Neutrophil (primary cell): ENCODE data around the gene TMEM175.

Experiments
- H3K27ac ChIP-seq: fragments of 200-600 bp; sonication (generic); 2 replicates; pipeline ENCODE4 v1.5.1; 2016; ENCODE audit warnings: mild to moderate bottlenecking, moderate library complexity
- H3K27me3 ChIP-seq: fragments of 200-600 bp; sonication (generic); 2 replicates; pipeline ENCODE4 v1.6.0; 2016; ENCODE audit warnings: mild to moderate bottlenecking
- H3K36me3 ChIP-seq: fragments of 200-600 bp; sonication (generic); 2 replicates; pipeline ENCODE4 v1.5.1; 2017
- H3K4me1 ChIP-seq, 2 experiments: fragments of 200-600 bp in 1 of 2; sonication (generic) in 1 of 2; 1 replicate in 1 of 2; 2 replicates in 1 of 2; pipeline versions ENCODE4 v1.5.1 to v1.6.1; 2013 to 2016; ENCODE audit warnings: low read depth in 1 of 2, low read length in 1 of 2, mild to moderate bottlenecking in 1 of 2, moderate library complexity in 1 of 2; ENCODE audit not compliant: control insufficient read depth in 1 of 2, insufficient read depth in 1 of 2
- H3K4me3 ChIP-seq, 2 experiments: fragments of 200-600 bp in 1 of 2; sonication (generic) in 1 of 2; 1 replicate in 1 of 2; 2 replicates in 1 of 2; pipeline ENCODE4 v1.5.1; 2013 to 2016; ENCODE audit warnings: low read depth in 1 of 2, low read length in 1 of 2, mild to moderate bottlenecking in 1 of 2, moderate library complexity in 1 of 2
- H3K9me3 ChIP-seq: fragments of 200-600 bp; sonication (generic); 2 replicates; pipeline ENCODE4 v1.5.1; 2016
- TF ChIP-seq, protein P1 (sequence below): fragments of 200-600 bp; sonication (generic); IDR thresholded peaks from 2 replicates; pipeline ENCODE4 v1.5.1; 2016; ENCODE audit warnings: antibody characterized with exemption

TMEM175 gene

GRCh38 chr4:970046-970745, 37.9 kb downstream of the TMEM175 start:
- H3K36me3 ChIP-seq = peaks cover 25% of the 10 kb centered on the region
- TF ChIP-seq, protein P1, sequence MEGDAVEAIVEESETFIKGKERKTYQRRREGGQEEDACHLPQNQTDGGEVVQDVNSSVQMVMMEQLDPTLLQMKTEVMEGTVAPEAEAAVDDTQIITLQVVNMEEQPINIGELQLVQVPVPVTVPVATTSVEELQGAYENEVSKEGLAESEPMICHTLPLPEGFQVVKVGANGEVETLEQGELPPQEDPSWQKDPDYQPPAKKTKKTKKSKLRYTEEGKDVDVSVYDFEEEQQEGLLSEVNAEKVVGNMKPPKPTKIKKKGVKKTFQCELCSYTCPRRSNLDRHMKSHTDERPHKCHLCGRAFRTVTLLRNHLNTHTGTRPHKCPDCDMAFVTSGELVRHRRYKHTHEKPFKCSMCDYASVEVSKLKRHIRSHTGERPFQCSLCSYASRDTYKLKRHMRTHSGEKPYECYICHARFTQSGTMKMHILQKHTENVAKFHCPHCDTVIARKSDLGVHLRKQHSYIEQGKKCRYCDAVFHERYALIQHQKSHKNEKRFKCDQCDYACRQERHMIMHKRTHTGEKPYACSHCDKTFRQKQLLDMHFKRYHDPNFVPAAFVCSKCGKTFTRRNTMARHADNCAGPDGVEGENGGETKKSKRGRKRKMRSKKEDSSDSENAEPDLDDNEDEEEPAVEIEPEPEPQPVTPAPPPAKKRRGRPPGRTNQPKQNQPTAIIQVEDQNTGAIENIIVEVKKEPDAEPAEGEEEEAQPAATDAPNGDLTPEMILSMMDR = no peak
- no peak overlapping the region for H3K27ac ChIP-seq
- no peak overlapping the region for H3K4me3 ChIP-seq
- H3K9me3 ChIP-seq = no peaks in the 10 kb centered on the region
- H3K4me1 ChIP-seq = peaks cover 8 to 17% of the 10 kb centered on the region in 2 experiments
- H3K27me3 ChIP-seq = peaks cover 74% of the 10 kb centered on the region

DNA sequence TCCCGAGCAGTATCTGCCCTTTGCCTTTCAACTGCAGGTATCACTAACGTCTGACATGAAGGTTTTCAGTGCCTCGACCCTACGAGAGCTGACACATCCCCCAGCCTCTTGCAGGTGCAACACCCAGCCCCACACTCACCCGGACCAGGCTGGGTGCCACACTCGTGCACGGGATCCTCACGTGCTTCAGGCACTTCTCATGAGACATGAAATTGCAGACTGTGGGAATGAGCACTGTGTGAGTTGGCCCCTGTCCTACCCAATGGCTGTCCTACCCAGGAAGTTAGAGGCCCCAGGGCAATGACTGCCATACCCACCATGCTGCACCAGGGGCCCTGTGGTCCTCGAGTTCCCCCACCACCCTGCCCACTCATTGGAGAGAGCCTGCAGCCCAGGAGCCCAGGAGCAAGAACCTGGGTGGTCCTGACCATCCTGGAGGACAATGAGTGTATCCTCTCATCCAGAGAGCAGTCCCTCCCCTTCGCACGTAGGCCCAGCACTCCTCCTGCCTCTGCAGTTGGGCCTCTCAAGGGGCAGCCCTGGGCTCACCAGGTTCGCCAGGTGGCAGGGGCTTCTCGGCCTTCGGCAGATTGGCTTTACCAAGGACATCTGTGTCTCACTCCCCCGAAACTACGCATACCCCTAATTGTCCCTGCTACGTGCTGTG, 38.7 kb downstream of the TMEM175 start:
- H3K4me3 ChIP-seq = no peak overlapping the region
- H3K4me1 ChIP-seq = peaks cover 8 to 17% of the 10 kb centered on the region in 2 experiments
- H3K36me3 ChIP-seq = peaks cover 18% of the 10 kb centered on the region

DNA sequence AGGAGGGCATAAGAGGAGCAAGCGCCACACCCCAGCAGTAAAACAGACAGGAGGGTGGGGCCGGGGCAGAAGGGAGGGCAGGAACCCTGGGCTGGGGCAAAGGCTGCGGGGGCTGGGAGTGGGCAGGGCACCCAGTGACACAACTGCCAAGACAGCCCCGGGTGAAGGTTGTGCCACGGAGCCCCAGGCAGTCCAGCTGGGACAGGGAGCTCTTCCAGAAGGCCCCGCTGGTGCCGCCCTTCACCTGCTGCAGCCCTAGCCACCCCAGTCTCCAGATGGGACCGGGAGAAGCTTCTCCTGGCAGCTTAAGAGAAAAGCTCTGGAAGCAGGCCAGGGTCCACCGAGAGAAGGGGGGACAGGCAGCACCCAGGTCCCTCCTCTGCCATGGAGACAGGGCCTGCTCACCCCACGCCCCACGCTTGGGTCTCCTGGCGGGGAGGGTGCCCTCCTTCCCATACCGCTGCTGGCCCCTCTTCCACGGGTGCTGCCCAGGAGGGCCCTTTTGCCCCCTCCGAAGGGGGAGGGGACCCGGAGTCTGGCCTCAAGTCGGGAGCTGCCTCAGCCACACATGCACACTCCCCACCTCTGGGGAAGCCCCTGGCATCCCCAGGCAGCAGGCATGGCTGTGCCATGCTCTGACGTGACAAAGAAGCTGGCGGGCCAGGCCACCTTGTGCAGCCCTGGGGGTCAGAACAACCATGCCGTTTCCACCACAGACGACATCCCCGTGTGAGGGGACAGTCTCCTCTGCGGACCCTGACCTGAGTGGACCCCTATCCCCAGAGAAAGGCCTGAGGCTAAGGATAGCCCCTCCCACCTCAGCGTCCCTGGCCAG, 39.6 kb downstream of the TMEM175 start:
- Histone ChIP-seq H3K4me1 (peaks cover 8 to 17% of the 10 kb centered on the region in 2 experiments), H3K27ac (no peak overlapping the region), H3K36me3 (peaks cover 9% of the 10 kb centered on the region), H3K9me3 (no peaks in the 10 kb centered on the region), H3K4me3 (peak overlapping the region in 1 of 2 experiments; percentile 79), H3K27me3 (peaks cover 68% of the 10 kb centered on the region)
- TF ChIP-seq, protein P1 = no peak

More for the DNA sequence above, 38.7 kb downstream of the TMEM175 start:
- Histone ChIP-seq H3K9me3 (no peaks in the 10 kb centered on the region), H3K27ac (no peak overlapping the region), H3K27me3 (peaks cover 74% of the 10 kb centered on the region)
- TF ChIP-seq, protein P1 = no peak

- TF ChIP-seq, protein P1 = no peak
- peaks cover 58% of the 10 kb centered on the region for H3K27me3 ChIP-seq
- H3K36me3 ChIP-seq = no peaks in the 10 kb centered on the region
- peak overlapping the region; percentile 56 for H3K27ac ChIP-seq
- no peaks in the 10 kb centered on the region for H3K9me3 ChIP-seq
- peaks cover 8 to 17% of the 10 kb centered on the region in 2 experiments for H3K4me1 ChIP-seq
- peak overlapping the region; percentile 67 to 79 for H3K4me3 ChIP-seq
These were observed 40.6 kb downstream of the TMEM175 start for GRCh38 chr4:972651-973424.
